Esophagus muscularis mucosa (tissue), 4 donors: ENCODE measurements around the gene KCNIP3. TPM values are rescaled to one million over a fixed set of nuclear protein-coding genes. Genes with fewer than 3 reads are reported as not detected.

Experiments
- DNase-seq: peaks from one replicate; pipeline ENCODE4 v3.0.0-alpha.2; 2017; ENCODE audit errors: extremely low spot score
- H3K27ac ChIP-seq, 4 donors: fragments of 200-600 bp; sonication (generic); replicated peaks in 1 of 4; 1 replicate in 3 of 4; 2 replicates in 1 of 4; pipeline ENCODE4 v1.5.1; 2016 to 2019; ENCODE audit warnings: mild to moderate bottlenecking in 1 of 4
- H3K27me3 ChIP-seq, 4 donors: fragments of 200-600 bp; sonication (generic); one replicate each; pipeline versions ENCODE4 v1.5.1 to v1.6.0; 2016 to 2019
- H3K36me3 ChIP-seq, 4 donors: fragments of 200-600 bp; sonication (generic); one replicate each; pipeline ENCODE4 v1.5.1; 2016 to 2019
- H3K4me1 ChIP-seq, 4 donors: fragments of 200-600 bp; sonication (generic); one replicate each; pipeline ENCODE4 v1.5.1; 2016 to 2019
- H3K4me3 ChIP-seq, 4 donors: fragments of 200-600 bp; sonication (generic); 1 replicate in 2 of 4; 2 replicates in 2 of 4; pipeline ENCODE4 v1.5.1; 2016 to 2019; ENCODE audit warnings: mild to moderate bottlenecking in 4 of 4, moderate library complexity in 1 of 4
- H3K9me3 ChIP-seq, 4 donors: fragments of 200-600 bp; sonication (generic); 1 replicate in 3 of 4; 2 replicates in 1 of 4; pipeline ENCODE4 v1.5.1; 2016 to 2019
- EP300 ChIP-seq: sonication (generic); formaldehyde crosslinking; IDR thresholded peaks from one replicate; pipeline ENCODE4 v1.6.1; 2017; ENCODE audit warnings: antibody characterized with exemption
- POLR2A ChIP-seq: fragments of 450-650 bp; IDR thresholded peaks from one replicate; pipeline ENCODE4 v1.6.1; 2017; ENCODE audit warnings: antibody characterized with exemption, moderate library complexity, mild to moderate bottlenecking, low read depth
- POLR2AphosphoS5 ChIP-seq, 2 donors: sonication (generic); formaldehyde crosslinking; IDR thresholded peaks; one replicate each; pipeline ENCODE4 v1.6.1; 2017; ENCODE audit warnings: antibody characterized with exemption in 2 of 2
- WGBS: methylation state at CpG from one replicate; pipeline ENCODE4 v1.1.5; 2018; 5-methylcytosine and 5-hydroxymethylcytosine counted together
- intact Hi-C: fragments of 100-400 bp; cut with DNase I; formaldehyde crosslinking; loops from one replicate; pipeline ENCODE4 v1.15.1; 2023
- total RNA-seq, 4 donors: library from RNA; depleted of rRNA; stranded (reverse); fragments of >200 nt; gene quantifications; one replicate each; pipeline versions ENCODE4 v1.1.0 to v1.2.1, GENCODE V29; 2016
- TF ChIP-seq, protein P1 (sequence below), 3 experiments: fragments of 200-600 bp in 2 of 3; fragments of 450-650 bp in 1 of 3; sonication (generic) in 2 of 3; IDR thresholded peaks; one replicate each; pipeline ENCODE4 v1.5.1; 2017 to 2019; ENCODE audit warnings: antibody characterized with exemption in 3 of 3, mild to moderate bottlenecking in 2 of 3, moderate library complexity in 1 of 3

KCNIP3 gene
- total RNA-seq, 4 donors from 2014 or later, result 15.8 to 29.9 (median 23.0) TPM

DNA sequence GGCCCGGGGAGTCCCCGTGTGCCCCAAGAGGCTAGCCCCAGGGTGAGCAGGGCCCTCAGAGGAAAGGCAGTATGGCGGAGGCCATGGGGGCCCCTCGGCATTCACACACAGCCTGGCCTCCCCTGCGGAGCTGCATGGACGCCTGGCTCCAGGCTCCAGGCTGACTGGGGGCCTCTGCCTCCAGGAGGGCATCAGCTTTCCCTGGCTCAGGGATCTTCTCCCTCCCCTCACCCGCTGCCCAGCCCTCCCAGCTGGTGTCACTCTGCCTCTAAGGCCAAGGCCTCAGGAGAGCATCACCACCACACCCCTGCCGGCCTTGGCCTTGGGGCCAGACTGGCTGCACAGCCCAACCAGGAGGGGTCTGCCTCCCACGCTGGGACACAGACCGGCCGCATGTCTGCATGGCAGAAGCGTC lies 88.4 kb downstream of the KCNIP3 start:
- peaks cover 0 to 8% (median 0%) of the 10 kb centered on the region in 4 donors for H3K27me3 ChIP-seq
- no peak for DNase-seq
- no peak for TF ChIP-seq POLR2AphosphoS5 (IDR thresholded peaks at IDR 0.05)
- no peak for TF ChIP-seq EP300
- H3K4me1 ChIP-seq, result peaks cover 3 to 27% (median 18%) of the 10 kb centered on the region in 4 donors
- H3K4me3 ChIP-seq, result no peak overlapping the region
- H3K9me3 ChIP-seq, result no peaks in the 10 kb centered on the region
- intact Hi-C loops, result no loop called here
- 64% methylated on average over 7 of the region's 12 CpGs for WGBS
- H3K27ac ChIP-seq, result peak overlapping the region in 2 of 4 donors; percentile 38 to 44
- peaks cover 0 to 15% (median 0%) of the 10 kb centered on the region in 4 donors for H3K36me3 ChIP-seq

DNA sequence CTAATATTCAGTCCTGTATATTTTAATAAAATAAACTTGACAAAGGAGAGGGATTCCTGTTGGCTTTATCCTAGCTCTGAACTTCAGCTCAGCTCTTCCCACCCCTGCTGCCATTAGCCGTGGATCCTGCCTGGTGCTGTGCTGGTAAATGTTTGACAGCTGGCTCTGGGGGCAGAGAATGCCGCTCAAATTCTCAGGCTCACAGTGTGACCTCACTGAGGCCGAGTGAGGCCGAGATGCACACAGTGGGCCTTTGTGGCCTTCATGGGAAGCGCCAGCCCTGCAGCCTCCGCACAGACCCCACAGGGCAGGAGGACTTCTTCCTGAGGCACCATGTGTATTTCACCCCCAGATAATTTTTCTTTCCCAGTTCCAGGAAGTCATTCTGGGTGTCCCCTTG lies 88.9 kb downstream of the KCNIP3 start:
- intact Hi-C loops, result no loop called here
- TF ChIP-seq, protein P1, sequence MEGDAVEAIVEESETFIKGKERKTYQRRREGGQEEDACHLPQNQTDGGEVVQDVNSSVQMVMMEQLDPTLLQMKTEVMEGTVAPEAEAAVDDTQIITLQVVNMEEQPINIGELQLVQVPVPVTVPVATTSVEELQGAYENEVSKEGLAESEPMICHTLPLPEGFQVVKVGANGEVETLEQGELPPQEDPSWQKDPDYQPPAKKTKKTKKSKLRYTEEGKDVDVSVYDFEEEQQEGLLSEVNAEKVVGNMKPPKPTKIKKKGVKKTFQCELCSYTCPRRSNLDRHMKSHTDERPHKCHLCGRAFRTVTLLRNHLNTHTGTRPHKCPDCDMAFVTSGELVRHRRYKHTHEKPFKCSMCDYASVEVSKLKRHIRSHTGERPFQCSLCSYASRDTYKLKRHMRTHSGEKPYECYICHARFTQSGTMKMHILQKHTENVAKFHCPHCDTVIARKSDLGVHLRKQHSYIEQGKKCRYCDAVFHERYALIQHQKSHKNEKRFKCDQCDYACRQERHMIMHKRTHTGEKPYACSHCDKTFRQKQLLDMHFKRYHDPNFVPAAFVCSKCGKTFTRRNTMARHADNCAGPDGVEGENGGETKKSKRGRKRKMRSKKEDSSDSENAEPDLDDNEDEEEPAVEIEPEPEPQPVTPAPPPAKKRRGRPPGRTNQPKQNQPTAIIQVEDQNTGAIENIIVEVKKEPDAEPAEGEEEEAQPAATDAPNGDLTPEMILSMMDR (IDR thresholded peaks at IDR 0.05), result no peak
- no peak for TF ChIP-seq POLR2AphosphoS5 (IDR thresholded peaks at IDR 0.05)
- TF ChIP-seq POLR2A, result no peak
- TF ChIP-seq EP300, result no peak
- WGBS, result 90% methylated on average over 6 of the region's 6 CpGs
- Histone ChIP-seq H3K4me3 (no peak overlapping the region), H3K9me3 (no peaks in the 10 kb centered on the region), H3K27me3 (peaks cover 0 to 8% (median 0%) of the 10 kb centered on the region in 4 donors), H3K27ac (no peak overlapping the region), H3K4me1 (peaks cover 3 to 27% (median 18%) of the 10 kb centered on the region in 4 donors), H3K36me3 (peaks cover 0 to 14% (median 0%) of the 10 kb centered on the region in 4 donors)
- no peak for DNase-seq

DNA sequence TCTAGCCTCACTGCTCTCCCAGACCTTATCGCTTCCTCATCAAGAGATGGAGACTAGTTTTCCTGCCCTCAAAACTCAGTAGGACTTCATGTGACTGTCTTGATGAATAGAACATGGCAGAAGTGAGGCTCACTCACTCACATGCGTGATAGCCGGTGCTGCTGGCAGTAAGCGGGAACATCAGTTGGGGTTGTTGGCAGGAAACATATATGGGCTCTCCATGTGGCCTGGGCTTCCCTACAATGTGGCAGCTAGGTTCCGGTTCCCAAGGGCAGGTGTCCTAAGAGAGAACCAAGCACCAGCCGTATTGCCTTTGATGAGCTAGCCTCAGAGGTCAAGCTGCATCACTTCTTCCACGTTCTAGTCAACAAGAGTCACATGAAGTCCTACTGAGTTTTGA lies 90.2 kb downstream of the KCNIP3 start:
- Histone ChIP-seq H3K4me3 (no peak overlapping the region), H3K36me3 (peaks cover 0 to under 1% (median 0%) of the 10 kb centered on the region in 4 donors), H3K27me3 (peaks cover 0 to 8% (median 0%) of the 10 kb centered on the region in 4 donors), H3K27ac (no peak overlapping the region), H3K4me1 (peaks cover 6 to 27% (median 18%) of the 10 kb centered on the region in 4 donors), H3K9me3 (no peaks in the 10 kb centered on the region)
- TF ChIP-seq, protein P1 (IDR thresholded peaks at IDR 0.05), result no peak
- TF ChIP-seq POLR2A, result no peak
- no peak for TF ChIP-seq EP300
- TF ChIP-seq POLR2AphosphoS5 (IDR thresholded peaks at IDR 0.05), result no peak
- intact Hi-C loops, result no loop called here
- WGBS, result 75% methylated on average over 7 of the region's 7 CpGs
- no peak for DNase-seq

DNA sequence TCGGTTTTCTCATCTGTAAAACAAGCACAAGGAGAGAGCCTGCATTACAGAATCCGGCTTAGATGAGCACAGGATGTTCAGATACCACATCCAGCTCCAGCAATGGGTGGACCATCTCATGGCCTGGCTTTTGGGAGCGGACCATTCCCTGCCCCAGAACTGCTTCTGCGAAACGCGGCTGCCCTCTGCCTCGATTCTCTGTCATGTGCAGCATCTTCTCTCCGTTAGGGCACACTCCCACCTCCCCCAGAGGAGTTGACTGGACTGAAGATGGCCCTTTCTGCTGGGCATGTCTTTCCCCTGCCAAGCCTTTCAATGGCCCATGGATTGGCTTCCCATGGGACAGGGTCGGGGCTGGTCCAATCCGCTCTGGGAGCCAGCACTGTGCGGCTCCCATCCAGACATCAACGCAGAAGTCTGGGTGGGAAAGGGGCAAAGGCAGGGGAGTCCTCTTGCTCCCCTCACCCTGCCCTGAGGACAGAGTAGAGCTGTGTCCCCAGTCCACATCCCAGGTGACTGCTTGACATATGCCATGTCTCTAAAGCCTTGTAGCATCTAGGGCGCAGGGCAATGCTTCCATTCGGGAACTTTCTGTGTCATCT lies 91.0 kb downstream of the KCNIP3 start:
- DNase-seq, result no peak
- Histone ChIP-seq H3K4me3 (no peak overlapping the region), H3K27me3 (peaks cover 0 to 8% (median 0%) of the 10 kb centered on the region in 4 donors), H3K36me3 (no peaks in the 10 kb centered on the region), H3K9me3 (no peaks in the 10 kb centered on the region), H3K27ac (no peak overlapping the region), H3K4me1 (peaks cover 6 to 27% (median 18%) of the 10 kb centered on the region in 4 donors)
- intact Hi-C loops, result no loop called here
- 85% methylated on average over 14 of the region's 14 CpGs for WGBS
- TF ChIP-seq POLR2A (no peak), EP300 (no peak), POLR2AphosphoS5 (IDR thresholded peaks at IDR 0.05) (no peak)
- TF ChIP-seq, protein P1 (IDR thresholded peaks at IDR 0.05), result no peak

DNA sequence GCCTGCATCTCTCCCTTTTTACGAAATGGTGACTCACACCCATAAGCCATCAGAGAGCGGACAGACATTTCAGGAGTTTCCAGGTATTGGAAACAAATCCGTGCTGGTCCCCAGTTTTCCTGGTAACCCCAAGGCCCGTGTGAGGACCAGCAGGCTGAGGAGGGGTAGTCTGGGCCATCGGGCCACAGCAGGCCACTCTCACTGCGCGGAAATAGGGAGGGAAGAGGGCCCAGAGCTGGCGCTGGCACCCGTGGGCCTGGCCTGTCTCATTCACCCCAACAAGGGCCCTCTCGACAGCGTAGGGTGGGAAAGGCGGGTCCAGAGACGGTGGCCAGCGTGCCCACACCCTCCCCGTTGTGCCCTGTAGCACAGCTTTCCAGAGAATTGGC lies 91.7 kb downstream of the KCNIP3 start:
- no peak for DNase-seq
- H3K27ac ChIP-seq, result no peak overlapping the region
- 88% methylated on average over 3 of the region's 15 CpGs for WGBS
- intact Hi-C loops, result no loop called here
- peaks cover 0 to 8% (median 0%) of the 10 kb centered on the region in 4 donors for H3K27me3 ChIP-seq
- TF ChIP-seq POLR2AphosphoS5 (IDR thresholded peaks at IDR 0.05), result no peak
- no peaks in the 10 kb centered on the region for H3K36me3 ChIP-seq
- H3K9me3 ChIP-seq, result no peaks in the 10 kb centered on the region
- H3K4me1 ChIP-seq, result peaks cover 6 to 27% (median 18%) of the 10 kb centered on the region in 4 donors
- H3K4me3 ChIP-seq, result peak overlapping the region in 1 of 4 donors; percentile 24
